Activated CD4-positive, CD25-positive, alpha-beta regulatory T cell treated with anti-CD3 and anti-CD28 coated beads, Interleukin-2, amount 50 U/mL, for 24 hours (primary cell): Measurements from ENCODE around the gene SOS1.
"Not testable (repeated sequence)": the region's sequence is repeated elsewhere in the genome, so short reads cannot be mapped to it uniquely, and the experiment has no call there.

ENCODE experiments used
- ATAC-seq, 2 donors: fragments of 150-1000 bp; cut with Tn5 transposase; one replicate each; pipeline ENCODE4 v1.10.0; 2021; ENCODE audit warnings: mild to moderate bottlenecking in 1 of 2, moderate library complexity in 1 of 2

SOS1 gene

GRCh38 chr2:39120771-39121522 lies at the start of gene SOS1:
TSS of gene SOS1 (minus strand) at chr2:39121051. CDS start at chr2:39120422, 629 bp downstream.
- ATAC-seq: peak; percentile 51 to 58

GRCh38 chr2:39164089-39164488 lies 43.2 kb upstream of the SOS1 start:
- no peak for ATAC-seq

DNA sequence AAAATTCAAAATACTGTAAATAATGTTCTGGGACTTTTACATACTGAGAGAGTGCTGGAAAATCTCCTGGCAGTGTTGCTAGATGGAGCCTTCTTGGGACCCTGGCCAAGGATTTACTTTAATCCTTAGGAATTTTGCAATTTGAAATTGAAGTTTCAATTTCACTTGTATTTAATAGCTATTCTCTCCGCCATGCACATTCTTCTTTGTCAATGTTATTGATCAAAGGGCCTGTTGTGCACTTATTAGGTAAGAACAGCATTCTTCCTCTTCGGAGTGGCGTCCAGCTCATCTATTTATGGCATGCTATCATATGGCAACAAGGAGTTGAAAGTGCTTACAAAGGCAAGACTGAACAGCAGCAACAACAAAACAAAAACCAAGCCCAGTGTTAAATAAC lies 40.1 kb upstream of the SOS1 start:
- ATAC-seq: no peak

GRCh38 chr2:39159283-39159682 lies 38.4 kb upstream of the SOS1 start:
- no peak for ATAC-seq

DNA sequence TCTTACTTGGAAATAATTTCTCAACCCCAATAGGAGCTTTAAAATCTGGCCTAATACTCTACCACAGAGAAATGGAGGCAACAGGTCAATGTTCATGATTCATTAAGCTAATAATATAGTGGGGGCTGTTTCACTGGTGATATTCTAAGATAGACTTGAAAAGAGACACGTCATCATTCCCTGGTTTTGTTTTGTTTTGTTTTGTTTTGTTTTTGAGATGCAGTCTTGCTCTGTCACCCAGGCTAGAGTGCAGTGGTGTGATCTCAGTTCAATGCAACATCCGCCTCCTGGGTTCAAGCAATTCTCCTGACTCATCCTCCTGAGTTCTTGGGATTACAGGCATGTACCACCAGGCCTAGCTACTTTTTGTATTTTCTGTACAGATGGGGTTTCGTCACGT lies 37.5 kb upstream of the SOS1 start:
- no peak for ATAC-seq

DNA sequence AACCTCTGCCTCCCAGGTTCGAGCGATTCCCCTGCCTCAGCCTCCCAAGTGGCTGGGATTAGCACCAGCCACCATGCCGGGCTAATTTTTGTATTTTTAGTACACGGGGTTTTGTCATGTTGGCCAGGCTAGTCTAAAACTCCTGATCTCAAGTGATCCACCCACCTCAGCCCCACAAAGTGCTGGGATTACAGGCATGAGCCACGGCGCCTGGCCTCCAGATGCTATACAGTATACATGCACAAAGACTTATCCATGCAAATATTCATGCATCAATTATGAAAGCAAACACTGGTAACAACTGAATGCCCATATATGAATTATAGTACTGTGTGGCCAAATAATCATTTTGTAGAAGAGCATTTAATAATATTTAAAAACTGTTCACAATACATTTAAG lies 36.0 kb upstream of the SOS1 start:
- ATAC-seq: no peak

- no peak for ATAC-seq
Observed at GRCh38 chr2:39156107-39156506, 35.3 kb upstream of the SOS1 start.

GRCh38 chr2:39155573-39155972 lies 34.7 kb upstream of the SOS1 start:
- ATAC-seq: not testable (repeated sequence)

- ATAC-seq: no peak
Observed at GRCh38 chr2:39154944-39155343, 34.1 kb upstream of the SOS1 start.

DNA sequence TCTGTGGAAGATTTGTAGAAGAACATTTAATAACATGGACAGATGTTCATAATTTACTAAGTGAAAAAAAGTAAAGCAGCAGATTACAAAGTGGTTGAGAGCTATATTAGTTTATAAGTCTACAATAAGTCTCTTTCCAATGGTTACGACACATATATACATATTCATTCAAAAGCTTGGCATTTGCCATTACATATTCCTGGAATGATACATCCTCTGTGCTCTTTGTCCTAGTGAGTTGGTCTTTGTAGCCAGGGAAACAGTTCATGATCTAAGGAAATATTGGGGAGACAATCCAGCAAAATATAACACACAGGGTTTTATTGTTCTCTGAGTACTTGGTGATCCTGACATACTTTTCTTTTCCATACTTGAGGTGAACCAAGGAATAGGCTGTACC lies 32.5 kb upstream of the SOS1 start:
- ATAC-seq: no peak

DNA sequence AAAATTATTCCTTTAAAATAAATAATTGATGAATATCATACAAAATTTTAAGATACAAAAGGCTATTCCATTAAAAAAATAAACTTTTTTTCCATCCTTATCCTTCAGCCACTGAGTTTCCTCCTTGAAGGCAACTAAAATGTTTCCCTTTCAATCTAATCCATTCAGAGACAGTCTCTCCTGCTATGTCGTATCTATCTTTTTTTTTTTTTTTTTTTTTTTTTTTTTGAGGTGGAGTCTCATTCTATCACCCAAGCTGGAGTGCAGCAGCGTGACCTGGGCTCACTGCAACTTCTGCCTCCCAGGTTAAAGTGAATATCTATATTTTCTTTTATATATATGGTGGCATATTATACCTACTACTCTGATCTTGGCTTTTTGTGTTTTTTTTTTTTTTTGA lies 31.7 kb upstream of the SOS1 start:
- no peak for ATAC-seq

GRCh38 chr2:39150890-39151497 lies 30.1 kb upstream of the SOS1 start:
- ATAC-seq: no peak

DNA sequence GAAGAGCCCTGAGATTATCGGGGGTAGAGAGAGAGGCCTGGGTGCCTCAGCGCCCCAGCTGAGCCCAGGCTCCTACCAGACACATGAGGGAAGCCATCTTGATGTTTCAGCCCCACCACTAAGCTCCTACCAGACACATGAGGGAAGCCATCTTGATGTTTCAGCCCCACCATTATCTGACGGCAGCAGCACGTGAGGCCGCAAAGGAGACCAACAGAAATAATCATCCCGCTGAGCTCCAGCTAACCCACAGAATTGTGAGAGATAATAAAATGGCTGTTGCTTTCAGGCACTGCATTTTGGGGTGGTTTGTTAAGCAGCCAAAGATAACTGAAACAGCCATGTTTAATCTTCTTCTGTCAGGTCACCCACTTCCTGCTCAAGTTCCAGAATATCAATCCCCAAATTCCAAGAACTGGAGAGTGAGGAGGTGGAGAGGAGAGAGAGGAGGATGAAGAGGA lies 29.3 kb upstream of the SOS1 start:
- ATAC-seq: no peak

- ATAC-seq: no peak
Observed at GRCh38 chr2:39146630-39147029, 25.8 kb upstream of the SOS1 start.

- no peak for ATAC-seq
Observed at GRCh38 chr2:39145906-39146421, 25.1 kb upstream of the SOS1 start.

- no peak for ATAC-seq
Observed at GRCh38 chr2:39144416-39144815, 23.6 kb upstream of the SOS1 start.

DNA sequence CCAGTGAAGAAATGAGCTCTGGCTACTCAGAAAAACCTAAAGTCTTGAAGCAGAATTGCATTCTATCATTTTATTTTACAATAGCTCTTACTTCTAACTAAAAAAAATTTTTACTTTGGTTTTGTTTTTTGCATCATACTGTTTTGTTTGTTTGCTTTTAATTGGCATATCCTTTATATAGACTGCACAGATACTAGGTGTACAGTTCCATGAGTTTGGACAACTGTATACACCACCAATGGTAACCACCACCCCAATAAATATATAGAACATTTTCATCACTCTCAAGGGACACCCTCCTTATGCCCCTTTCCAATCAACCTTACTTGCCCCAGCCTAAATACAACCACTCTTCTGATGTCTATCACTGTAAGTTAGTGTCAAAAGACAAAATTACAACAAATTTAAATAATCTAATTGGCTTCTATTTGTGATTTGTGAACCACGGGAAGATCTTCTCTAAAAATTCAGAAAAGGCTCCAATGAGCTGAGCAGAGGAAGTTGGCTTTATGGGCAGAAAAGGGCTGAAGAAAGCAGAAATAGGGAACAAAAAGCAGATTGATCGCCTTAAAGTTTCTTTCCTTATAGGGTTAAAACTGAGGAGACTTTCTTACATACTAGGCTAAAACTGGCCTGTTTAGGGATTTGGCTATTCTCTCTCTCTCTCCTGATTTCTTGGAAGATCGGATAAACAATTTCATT lies 22.2 kb upstream of the SOS1 start:
- no peak for ATAC-seq

GRCh38 chr2:39141334-39142271 lies 20.8 kb upstream of the SOS1 start:
- peak in 1 of 2 donors; percentile 41 for ATAC-seq

DNA sequence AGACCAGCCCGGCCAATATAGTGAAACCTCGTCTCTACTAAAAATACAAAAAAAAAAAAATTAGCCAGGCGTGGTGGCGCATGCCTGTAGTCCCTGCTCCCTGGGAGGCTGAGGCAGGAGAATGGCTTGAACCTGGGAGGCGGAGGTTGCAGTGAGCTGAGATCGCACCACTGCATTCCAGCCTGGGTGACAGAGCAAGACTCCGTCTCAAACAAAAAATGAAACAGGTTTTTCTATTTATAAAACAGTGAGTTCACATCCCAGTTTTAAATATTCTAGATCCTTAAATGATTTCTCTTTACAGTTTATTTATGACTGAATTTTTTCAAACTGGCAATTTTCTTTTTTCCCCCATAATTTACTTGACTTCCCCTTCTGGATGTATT lies 20.1 kb upstream of the SOS1 start:
- ATAC-seq: not testable (repeated sequence)

GRCh38 chr2:39140322-39140847 lies 19.5 kb upstream of the SOS1 start:
- no peak for ATAC-seq

- ATAC-seq: peak in 1 of 2 donors; percentile 12
Observed at GRCh38 chr2:39139511-39140237, 18.8 kb upstream of the SOS1 start.

GRCh38 chr2:39138837-39139211 lies 18.0 kb upstream of the SOS1 start:
- no peak for ATAC-seq
